Activated naive CD8-positive, alpha-beta T cell treated with anti-CD3 and anti-CD28 coated beads, Interleukin-2, amount 50 U/mL, for 16 hours (primary cell): ENCODE results near the gene CD200R1.

Source experiments
- DNase-seq: peaks from one replicate; pipeline ENCODE4 v3.0.0-alpha.2; 2020; ENCODE audit warnings: low read depth, low spot score

The CD200R1 gene, protein sequence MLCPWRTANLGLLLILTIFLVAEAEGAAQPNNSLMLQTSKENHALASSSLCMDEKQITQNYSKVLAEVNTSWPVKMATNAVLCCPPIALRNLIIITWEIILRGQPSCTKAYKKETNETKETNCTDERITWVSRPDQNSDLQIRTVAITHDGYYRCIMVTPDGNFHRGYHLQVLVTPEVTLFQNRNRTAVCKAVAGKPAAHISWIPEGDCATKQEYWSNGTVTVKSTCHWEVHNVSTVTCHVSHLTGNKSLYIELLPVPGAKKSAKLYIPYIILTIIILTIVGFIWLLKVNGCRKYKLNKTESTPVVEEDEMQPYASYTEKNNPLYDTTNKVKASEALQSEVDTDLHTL

DNA sequence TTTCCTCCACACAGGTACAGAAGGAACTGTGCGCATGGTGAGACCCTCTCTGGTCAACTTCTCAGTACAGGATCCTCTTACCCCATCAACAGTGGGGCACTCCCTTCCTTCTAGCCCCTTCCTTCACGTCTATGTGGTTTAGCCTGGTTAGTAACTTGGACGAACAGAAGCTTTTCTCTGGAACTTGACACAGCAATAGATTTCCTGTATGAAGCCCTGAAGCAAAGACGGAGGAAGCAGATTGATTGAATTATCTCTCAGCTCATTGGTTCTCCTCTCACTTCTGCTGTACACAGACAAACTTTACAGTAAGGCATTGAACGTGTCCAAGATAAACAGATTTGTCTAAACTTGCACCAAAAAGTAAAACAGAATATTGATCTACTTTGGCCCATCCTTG lies at the start of gene CD200R1:
Gene CD200R1 (minus strand): TSS at position 210 of the 400 bp plus-strand sequence. CDS start 246 bp downstream, outside the sequence.
- DNase-seq: no peak

DNA sequence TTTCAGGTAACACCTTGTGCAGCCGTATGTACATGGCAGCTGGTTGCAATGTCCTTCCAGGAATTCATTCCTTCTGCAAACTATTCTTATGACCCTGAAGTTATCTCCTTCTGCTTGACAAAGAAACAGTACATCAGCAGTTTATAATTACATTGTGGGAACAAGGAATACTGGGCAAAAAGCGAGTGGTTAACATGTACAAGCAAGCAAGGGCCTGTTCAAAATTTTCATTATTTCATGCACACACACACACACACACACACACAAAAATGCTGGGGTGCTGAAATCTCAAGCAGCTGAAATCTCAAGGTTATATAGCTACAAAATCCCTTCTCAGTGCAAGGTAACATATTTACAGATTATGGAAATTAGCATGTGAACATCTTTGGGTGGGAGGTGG lies 46.6 kb upstream of the CD200R1 start:
- no peak for DNase-seq

DNA sequence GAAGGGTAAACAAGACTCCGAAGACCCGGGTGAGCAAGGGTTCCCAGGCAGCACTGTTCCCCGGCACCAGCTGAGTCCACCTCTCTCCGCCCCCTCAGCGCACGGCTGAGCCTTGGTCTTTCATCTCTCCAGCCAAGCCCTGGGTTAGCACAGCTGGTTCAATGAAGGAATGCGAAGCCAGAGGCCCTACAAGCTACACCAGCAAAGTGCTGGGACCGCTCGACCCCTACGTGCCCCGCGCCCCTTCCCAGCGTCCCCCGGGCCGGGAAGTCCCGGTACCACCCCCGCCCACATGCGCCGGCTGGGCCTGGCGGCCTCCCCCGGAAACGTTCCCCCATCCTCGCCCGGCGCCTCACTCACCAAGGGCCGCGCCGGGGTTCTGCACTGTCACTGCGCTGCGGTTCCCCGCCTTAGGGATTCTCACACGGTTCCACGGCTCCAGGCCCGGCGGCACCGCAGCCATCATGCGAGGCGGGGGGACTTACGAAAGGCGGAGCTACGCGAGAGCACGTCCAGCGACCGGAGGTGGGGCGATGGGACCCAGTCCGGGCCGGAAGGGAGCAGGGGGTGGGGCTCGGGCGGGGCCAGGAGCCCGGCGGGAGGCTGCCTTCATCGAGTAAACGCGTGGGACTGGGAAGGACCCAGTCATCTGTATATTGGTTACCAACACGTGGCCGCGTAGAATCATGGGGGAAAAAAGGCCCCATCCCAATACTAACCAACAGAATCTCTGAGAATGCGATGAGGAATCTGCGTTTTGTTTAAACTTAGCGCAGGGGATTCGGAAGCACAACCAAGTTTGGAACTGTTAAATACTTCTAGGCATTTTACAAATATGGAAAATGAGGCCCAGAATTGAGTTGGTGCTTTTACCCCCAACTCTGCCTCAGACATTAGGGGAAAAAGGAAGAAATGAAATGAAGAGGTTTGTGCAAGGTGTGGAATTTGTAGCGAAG lies 44.6 kb upstream of the CD200R1 start:
- peak; percentile 81 for DNase-seq

DNA sequence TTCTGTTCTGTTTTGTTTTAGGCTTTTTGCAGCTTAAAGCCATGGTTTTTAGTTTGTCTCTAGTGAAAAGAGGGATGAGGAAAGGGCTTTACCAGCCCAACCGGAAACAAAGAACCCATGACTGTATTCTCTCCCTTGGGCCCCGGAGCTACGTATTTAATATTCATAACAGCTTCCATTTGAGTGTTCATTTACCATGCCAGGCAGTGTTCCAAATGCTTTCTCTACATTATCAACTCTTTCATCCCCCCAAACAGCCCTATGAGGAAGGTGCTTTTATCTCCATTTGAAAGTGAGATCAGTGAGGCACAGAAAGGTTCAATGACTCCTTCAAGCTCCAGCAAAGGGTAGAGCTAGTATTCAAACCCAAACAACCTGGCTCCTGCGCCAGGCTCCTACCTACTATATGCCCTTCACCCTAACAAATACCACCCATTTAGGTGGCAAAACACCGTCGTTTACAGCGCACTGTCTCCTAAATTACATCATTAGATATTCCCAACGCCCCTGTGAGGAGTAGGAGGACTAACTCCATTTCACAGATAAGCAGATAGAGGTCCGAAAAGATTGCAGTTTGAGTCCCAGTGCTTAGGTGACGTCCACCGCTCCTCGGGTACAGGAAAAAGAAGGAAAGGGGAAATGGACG lies 43.8 kb upstream of the CD200R1 start:
- no peak for DNase-seq

DNA sequence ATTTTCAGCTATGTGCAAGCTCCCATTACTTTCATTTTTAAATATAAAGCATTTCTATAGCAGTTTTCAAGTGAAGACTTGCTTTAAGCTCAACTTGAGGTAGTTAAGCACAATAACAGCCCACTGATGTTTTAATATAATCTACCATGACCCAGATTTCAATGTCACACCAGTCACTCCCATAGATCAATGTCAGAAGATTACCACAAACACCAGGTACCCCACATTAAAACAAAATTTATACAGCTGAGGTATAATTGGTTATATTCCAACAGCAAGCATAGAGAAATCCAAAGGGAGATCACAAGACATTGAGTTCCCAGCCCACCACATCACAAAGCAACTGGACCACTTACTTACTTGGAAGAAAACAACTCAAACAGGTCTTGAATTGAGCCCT lies 38.7 kb upstream of the CD200R1 start:
- DNase-seq: no peak

DNA sequence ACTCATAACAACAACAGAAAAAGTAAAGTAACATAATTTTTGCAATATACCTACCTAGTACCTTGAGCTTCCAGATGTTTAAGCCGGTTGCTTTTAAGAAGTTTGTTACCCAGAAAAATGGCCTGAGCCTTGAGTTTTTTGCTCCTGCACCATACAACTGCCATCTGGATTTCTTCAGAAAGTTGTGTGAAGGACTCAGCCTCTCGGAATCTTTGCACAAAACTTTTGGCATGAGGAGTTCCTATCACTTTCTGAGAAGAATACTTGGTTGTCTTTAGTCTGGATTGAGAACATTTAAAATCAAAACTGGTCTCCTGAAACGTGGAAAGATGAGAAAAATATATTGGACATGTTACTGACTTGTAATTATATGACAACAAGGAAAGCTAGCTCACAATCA lies 33.2 kb upstream of the CD200R1 start:
- DNase-seq: no peak

DNA sequence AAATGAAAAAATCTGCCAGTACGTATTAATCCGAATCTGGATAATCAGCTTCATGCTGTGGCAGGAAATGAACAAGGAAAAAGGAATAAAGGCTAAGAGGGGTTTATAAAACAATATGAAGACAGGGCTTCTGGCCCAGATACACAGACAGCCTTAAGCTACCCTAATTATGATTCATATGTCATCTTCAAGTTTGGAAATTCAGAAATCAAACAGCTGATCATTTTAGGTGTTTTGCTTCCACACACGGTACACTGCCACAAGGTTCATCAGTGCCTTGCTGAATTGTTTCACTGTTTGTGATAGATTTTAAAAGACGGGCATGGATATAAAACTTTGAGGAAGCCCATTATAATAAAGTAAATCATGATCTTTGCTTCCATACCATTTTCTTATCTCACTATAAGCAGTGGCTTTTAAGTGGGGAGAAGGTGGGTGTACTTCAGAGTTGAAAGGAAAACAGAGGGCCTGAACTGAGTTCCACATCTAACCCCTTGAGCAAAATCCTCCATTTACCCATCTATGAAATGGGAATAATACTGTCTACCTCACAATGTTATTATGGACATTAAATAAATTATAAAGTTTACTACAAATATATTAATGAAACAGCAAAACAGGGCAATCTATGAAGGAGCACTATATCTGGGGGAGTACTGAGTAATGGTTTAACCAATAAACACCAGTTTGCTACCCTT lies 31.6 kb upstream of the CD200R1 start:
- no peak for DNase-seq

DNA sequence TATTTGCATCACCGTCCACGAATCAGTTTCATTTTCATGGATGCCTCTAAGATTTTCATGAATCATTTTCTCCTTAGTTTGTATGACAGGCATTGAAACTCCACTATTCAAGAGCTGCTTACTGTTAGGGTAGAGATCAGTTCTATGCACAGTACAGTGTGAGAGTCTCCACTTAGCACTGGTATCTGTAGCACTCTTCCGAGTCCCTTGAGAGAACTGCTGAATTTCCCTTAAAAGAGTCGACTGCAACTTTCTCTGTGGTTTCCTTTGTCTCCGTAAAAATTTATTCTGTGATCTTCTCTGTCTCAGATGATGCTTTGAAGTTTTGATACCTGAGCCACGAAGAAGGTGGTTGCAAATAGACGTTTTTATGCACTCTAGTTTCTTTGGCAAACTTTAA lies 30.7 kb upstream of the CD200R1 start:
- no peak for DNase-seq

DNA sequence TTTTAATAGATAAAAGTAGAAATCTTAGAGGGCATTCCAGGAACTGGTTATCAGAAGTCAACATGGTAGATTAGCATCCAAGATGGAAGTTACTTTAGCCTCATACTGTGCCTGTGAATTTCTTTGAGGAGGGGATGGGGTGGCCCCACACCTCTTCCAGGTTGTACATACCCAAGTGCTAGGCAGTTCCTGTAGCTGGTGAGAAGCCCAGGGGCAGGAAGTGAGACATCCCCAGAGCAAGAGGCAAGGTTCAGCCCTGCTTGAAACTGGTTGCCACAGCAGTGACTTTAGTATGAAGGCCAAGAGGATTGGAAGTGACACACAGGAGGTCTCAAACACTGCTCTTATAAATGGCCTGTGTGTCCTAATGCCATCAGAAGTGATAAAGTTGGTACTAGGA lies 27.8 kb upstream of the CD200R1 start:
- DNase-seq: no peak

DNA sequence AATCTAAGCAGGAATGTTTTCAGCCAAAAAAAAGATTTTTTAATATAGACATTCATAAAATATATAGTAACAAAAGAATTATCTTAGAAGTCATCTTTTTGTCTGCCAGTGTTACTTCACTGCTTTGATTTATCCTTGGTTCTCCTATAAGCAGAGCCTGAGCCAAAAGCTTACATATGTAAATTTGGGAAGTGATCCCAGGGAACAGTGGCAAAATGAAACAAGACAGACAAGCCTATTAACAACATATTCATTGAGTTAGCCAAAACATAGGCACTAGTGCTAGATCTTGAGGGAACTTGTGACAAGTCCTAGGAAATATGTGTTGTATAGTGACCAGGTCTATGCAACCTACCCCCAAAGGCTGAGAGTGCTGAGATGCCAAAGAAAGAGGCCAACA lies 27.1 kb upstream of the CD200R1 start:
- DNase-seq: no peak

DNA sequence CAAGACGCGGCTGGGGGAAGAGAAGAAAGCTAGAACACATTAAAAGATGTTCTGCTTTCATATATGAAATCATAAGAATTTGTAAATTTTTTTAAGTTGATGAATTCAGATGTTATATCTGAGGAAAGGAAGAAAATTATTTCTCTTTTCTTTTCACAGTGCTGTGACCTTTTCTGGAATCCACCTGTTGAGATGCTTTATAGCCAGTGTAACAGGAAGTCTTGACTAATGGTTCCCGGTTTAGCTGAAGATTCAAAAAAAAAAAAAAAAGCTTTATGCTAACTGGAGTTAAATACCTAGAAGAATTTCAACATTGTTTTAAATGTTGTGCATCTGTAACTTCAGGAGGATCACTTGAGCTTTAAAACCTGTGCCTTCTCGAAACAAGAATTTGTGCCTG lies 25.8 kb upstream of the CD200R1 start:
- DNase-seq: no peak

DNA sequence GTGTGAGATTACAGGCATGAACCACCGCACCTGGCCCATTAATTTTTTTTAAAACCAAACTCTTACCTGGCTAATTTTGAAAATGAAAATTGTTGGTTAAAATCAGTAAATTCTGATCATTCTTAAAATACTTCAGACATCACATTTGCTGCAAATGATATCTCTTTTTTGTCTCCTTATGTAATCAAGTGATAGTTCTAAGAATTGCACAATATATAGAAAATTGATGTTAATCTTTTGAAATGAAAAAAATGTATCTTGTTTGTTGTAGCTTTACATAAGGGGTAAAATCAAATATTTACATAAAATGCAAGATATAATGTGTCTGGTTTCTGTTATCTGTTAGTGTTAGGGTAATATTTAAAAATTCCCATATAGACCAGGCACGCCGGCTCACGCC lies 20.9 kb upstream of the CD200R1 start:
- DNase-seq: no peak

DNA sequence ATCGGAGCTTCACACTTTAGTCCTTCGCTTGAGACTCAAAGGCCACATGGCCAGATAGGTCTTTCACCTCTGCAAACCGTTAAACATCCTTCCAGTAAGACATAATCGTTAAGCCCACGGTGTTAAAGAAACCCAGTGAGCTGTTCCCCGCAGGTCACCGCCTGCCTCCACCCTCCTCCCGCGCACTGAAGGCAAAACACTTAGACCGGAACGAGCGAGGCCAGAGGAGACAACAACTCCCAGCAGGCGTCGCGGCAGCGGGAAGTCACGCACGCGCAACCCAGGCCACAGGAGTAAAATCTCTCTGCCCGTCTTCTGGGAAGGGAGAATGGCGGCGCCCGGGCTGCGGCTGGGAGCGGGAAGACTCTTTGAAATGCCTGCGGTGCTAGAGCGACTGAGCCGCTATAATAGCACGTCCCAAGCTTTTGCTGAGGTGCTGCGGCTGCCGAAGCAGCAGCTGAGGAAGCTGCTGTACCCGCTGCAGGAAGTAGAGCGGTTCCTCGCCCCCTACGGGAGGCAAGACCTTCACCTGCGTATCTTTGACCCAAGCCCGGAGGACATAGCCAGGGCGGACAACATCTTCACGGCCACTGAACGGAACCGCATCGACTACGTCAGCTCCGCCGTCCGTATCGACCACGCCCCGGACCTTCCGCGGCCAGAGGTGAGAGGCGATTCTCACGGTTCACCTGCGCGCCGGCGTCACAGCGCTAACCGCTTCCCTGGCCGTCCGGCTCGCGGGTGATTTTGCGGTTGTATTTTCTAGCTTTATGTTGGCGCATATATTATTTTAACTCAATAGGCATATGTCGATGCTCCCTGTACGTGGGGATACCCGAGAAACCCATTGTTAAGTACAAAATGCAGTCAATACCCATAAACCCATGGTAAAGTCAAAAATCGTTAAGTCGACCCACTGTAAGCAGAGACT lies 16.0 kb upstream of the CD200R1 start, which contains the start of gene GTPBP8:
Gene GTPBP8 (plus strand): TSS at position 313 of the 931 bp plus-strand sequence. CDS start 16 bp downstream, at position 329.
- DNase-seq: peak; percentile 67

DNA sequence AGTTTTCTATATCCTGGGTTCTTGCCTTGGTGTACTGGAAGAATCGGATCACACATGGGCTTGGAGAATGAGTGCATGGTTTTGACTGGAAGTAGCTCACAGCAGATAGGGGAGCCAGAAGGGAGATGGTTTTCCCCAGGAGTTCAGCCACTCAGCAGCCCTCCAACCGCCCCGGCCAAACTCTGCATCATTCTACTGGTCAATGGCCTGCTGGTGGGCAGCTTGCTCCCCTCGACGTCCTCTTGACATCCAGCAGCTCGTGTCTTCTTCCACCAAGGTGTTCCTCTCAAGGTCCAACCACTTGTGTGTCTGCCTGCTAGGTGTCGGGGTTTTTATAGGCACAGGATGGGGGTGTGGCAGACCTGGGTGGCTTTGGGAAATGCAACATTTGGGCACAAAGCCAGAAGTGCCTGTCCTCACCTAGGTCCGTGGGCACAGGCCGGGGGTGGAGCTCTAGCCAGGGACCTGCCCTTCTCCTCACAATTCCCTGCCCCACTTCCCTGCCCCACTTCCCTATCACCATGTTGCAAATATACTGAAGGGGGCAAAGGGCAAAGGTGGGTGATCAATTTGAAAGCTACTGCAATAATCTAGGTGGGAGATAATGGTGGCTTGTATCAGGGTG lies 12.9 kb upstream of the CD200R1 start:
- DNase-seq: no peak

DNA sequence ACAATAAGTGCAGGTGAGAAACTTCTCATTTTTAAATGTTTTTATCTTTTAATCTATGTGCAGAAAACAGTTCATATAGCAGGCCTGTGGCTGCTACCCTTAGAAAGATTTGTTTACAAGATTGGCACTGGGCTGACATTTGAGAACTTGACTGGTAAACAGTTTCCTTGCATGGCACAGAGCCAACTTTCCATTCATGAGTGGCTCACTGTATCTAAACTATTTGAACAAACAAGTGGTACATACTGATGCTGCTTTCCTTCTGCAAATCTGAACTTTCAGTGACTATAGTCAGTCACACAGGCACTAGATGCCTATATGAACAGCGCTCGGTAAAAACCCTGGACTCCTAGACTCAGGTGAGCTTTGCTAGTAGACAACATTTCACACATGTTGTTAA lies 9.6 kb upstream of the CD200R1 start:
- no peak for DNase-seq

DNA sequence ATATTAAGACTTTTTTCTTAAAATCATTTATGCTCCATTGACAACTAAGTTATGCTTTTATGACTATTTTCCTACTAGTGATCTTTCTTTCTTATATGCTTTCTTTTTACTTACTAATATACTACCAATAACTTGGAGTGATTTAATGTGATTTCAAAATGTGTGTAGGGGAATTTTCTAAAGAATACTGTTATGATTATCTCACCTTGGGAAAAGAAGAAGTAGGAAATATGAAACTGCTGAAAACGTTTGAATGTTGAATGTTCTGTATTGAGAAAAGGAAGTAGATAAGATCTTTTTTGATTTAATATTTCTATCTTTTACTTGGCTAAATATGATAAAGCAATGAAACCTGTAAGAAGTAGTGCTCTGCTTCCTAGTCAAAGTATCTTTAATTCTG lies 7.8 kb upstream of the CD200R1 start:
- no peak for DNase-seq

DNA sequence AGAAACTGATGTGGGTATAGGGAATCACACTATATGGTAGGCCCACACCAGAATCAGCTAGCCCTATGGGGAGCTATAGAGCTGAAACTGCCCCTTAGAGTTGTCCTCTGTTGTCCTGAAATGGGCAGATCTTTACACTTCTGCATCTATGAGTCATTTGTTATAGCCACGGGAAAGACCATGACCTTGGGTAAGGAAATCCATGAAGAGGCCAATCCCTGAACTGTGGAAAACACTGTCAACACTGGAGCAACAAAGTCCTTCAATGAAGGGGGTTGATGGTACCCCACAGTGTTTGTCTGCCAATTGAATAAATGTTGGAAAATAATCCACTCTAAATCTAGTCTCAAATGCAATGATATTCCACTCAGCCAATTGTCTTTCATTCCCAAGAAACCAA lies 5.2 kb upstream of the CD200R1 start:
- DNase-seq: no peak

DNA sequence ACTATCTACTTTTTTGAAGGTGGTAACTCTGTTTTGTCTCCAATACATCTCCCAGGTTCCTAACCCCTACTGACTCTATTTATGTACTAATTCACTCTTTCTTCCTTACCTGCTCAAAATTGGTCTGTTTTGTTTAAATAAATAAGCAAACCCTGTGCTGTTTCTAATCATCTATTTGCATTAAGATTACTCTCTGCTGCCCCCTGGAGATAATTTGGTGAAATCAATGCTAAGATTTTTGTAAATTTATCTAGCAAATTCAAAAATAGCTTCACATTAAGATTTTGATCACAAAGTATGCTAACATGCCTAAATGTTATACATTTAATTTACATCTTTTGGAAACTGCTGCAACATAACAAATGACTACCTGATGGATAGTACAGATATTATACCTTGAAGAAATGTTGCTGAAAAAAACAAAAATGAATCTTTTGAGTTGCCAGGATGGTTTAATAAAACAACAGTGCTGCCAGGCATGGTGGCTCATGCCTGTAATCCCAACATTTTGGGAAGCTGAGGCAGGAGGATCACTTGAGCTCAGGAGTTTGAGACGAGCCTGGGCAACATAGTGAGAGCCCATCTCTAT lies 4.4 kb upstream of the CD200R1 start:
- no peak for DNase-seq

DNA sequence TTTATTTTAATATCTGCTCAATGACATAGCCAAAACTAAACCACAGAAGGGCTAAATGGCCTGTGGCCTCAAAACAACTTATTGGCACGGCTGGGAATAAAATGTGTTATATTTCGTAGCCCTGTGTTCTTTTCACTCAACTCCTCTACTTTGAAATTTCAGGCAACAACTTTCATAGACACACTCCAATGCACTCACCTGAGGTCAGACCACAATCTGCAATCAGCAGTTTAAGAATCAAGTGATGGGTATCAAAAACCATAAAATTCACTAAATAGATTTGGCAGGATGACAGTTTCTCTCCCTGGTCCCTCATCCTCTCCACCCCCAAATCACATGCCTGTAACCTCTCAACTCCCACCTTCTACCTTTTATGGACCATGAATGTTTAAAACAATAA lies 2.0 kb upstream of the CD200R1 start:
- no peak for DNase-seq

DNA sequence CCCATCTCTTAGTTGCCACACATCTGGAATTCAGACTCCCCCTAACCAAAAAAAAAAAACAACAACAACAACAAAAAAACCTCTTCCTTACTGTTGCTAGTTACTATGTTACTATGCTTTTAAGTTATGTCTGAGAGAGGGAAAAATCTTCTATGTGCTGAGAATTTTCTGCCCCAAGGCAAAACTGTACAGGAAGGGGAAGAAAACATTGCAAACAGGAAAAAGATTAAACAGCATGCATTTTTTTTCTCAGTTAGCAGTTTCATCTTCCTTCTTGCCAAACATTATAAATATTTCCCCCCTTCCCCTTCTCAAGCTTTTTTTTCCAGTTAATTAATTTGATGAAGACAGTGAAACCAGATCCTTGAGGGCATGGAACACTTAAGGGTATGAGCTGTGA lies 1.1 kb upstream of the CD200R1 start:
- DNase-seq: no peak
